Stimulated activated CD4-positive, alpha-beta T cell treated with anti-CD3 and anti-CD28 coated beads, Interleukin-15, amount 100 ng/mL, for 24 hours (primary cell): Measurements from ENCODE around the gene GH1.
A peak's percentile ranks its signal among the peaks of the same experiment; 100 is the strongest.
"Not testable (repeated sequence)": the region's sequence is repeated elsewhere in the genome, so short reads cannot be mapped to it uniquely, and the experiment has no call there.

Experiments
- DNase-seq: peaks from one replicate; pipeline ENCODE4 v3.0.0-alpha.2; 2020

GH1 gene

DNA sequence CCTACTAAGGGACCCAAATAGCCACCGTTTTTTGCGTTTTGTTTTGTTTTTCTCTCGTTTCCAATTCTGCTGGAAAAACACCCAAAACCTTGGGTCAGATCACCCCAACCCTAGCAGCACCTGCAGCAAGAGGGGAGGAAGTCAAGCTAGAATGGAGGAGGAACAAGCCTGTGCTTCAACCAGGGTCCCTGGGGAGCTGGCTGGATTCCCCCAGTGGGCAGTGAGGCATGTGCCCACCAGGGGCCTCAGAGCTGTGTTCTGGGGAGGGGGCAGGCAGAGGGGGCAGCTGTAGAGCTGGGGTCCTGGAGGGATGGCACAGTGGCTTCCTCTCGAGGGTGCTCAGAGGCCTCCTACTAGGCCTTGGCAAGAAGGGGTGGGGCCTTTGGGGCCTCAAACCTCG lies 7.0 kb upstream of the GH1 start:
- no peak for DNase-seq

DNA sequence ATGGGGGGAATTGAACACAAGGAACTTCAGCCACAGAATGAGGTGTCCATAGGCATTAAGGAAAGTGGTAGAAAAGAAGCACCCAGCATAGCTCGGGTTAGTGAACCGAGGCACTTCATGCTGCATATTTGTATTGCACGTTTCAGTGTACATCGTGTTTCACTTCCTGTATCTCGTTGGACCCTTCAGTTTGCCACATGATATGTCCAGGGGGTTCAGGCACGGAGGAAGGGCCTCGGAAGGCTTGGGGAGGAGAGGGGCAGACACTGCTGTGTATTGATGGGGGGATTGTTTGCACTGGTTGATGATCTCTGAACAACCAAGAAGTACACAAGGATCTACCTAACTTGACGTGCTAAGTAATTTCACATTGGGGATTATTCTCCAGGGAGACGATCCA lies 3.8 kb upstream of the GH1 start:
- not testable (repeated sequence) for DNase-seq

DNA sequence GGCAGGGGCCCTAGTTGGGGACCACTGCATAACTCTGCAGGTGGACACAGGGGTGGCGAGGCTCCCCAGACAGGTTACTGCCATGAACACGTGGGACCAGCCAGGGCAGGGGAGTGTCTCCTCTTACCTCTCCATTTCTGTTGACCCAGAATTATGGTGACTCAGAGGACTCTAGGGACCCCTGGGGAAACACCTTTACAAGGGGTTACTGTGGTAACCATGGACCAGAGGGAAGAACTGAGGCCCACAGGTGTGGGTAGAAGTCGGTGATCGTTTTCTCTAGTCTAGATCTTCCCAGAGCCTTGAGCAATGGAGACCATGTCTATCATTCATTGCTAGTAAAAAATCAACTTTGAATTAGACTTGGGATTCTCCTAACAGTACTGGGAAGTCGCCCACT lies 2.1 kb upstream of the GH1 start:
- DNase-seq: not testable (repeated sequence)

DNA sequence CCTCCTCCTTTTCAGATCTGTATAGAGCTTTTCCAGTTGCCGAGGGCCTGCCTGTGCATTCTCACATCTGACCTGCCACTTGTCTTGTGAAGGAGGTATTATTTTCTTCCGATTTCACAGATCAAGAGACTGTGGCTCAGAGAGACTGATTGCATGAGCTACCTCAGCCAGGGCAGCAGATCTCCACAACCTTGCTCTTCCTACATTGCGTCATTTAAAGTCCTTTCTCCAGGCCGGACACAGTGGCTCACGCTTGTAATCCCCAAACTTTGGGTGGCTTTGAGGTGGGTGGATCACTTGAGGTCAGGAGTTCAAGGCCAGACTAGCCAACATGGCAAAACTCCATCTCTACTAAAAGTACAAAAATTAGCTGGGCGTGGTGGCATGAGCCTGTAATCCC lies 1.4 kb upstream of the GH1 start:
- DNase-seq: not testable (repeated sequence)

DNA sequence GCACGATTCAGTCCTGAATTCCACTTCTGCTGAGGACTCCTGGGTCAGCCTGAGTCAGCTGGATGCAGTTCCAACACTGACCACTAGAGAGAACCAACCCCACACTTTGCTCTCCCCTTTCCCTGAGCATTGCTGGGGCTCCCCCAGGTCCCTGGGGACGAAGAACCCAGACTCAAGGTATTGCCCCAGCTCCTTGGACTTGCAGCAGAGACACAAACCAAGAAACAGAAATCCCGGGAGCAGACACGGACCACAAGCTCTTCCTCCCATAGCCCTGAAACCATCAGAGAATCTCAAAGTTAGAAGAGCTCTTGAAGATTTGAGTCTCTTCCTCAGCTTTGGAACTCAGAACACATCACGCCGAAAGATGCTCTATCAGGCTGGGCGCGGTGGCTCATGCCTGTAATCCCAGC lies 678 bp upstream of the GH1 start:
- peak; percentile 78 for DNase-seq

DNA sequence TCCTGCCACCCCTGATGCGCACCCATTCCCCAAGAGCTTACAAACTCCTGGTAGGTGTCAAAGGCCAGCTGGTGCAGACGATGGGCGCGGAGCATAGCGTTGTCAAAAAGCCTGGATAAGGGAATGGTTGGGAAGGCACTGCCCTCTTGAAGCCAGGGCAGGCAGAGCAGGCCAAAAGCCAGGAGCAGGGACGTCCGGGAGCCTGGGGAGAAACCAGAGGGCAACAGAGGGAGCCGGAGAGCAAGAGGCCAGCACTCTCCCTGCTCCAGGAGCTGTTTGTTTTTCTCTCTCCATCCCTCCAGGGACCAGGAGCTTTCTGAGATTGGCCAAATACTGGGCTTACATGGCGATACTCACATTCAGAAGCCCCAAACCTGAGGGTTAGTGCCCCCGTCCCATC lies 334 bp downstream of the GH1 start:
- no peak for DNase-seq

DNA sequence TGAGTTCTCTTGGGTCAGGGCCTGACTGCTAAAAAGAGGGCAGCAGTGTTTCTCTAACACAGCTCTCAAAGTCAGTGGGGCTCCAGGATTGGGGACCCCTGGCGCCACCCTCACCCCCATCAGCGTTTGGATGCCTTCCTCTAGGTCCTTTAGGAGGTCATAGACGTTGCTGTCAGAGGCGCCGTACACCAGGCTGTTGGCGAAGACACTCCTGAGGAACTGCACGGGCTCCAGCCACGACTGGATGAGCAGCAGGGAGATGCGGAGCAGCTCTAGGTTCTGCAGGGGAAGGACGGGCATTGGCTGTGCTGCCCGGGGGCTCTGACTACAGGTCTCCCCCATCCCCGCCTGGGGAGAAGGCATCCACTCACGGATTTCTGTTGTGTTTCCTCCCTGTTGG lies 993 bp downstream of the GH1 start:
- DNase-seq: no peak

DNA sequence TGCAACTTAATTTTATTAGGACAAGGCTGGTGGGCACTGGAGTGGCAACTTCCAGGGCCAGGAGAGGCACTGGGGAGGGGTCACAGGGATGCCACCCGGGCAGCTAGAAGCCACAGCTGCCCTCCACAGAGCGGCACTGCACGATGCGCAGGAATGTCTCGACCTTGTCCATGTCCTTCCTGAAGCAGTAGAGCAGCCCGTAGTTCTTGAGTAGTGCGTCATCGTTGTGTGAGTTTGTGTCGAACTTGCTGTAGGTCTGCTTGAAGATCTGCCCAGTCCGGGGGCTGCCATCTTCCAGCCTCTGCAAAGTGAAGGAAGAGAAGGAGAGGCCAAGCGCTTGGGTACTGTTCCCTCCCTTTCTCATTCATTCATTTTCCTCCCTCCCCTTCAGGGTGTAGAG lies 1.4 kb downstream of the GH1 start:
- not testable (repeated sequence) for DNase-seq

DNA sequence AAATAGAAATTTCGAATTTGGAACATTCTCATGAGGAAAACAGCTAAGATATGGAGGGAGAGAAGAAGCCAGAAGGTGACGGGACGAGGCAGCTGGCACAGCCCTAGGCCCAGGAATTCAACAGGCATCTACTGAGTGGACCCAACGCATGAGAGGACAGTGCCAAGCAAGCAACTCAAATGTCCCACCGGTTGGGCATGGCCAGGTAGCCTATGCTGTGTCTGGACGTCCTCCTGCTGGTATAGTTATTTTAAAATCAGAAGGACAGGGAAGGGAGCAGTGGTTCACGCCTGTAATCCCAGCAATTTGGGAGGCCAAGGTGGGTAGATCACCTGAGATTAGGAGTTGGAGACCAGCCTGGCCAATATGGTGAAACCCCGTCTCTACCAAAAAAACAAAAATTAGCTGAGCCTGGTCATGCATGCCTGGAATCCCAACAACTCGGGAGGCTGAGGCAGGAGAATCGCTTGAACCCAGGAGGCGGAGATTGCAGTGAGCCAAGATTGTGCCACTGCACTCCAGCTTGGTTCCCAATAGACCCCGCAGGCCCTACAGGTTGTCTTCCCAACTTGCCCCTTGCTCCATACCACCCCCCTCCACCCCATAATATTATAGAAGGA lies 2.0 kb downstream of the GH1 start:
- DNase-seq: no peak

DNA sequence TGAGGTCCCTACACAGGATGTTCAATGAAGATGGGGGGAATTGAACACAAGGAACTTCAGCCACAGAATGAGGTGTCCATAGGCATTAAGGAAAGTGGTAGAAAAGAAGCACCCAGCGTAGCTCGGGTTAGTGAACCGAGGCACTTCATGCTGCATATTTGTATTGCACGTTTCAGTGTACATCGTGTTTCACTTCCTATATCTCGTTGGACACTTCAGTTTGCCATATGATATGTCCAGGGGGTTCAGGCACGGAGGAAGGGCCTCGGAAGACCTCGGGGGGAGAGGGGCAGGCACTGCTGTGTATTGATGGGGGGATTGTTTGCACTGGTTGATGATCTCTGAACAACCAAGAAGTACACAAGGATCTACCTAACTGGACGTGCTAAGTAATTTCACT lies 2.9 kb downstream of the GH1 start:
- not testable (repeated sequence) for DNase-seq

DNA sequence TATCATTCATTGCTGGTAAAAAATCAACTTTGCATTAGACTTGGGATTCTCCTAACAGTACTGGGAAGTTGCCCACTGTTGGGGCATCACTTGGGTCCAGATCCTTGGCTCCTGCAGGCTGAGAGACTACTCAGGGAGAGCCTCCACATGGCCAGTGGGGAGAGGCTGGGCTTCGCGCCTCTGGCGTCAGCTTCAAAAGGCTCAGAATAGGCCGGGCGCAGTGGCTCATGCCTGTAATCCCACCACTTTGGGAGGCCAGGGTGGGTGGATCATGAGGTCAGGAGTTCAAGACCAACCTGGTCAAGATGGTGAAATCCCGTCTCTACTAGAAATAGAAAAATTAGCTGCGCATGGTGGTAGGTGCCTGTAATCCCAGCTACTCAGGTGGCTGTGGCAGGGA lies 4.2 kb downstream of the GH1 start:
- DNase-seq: no peak

DNA sequence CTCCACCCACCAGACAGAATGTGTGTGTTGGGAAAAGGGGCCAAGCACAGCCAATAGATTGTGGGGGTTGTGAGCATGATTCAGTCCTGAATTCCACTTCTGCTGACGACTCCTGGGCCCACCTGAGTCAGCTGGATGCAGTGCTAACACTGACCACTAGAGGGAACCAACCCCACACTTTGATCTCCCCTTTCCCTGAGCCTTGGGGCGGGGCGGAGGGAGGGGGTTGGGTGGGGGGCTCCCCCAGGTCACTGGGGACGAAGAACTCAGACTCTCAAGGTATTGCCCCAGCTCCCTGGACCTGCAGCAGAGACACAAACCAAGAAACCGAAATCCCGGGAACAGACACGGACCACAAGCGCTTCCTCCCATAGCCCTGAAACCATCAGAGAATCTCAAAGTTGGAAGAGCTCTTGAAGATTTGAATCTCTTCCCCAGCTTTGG lies 7.0 kb downstream of the GH1 start:
- peak; percentile 74 for DNase-seq

DNA sequence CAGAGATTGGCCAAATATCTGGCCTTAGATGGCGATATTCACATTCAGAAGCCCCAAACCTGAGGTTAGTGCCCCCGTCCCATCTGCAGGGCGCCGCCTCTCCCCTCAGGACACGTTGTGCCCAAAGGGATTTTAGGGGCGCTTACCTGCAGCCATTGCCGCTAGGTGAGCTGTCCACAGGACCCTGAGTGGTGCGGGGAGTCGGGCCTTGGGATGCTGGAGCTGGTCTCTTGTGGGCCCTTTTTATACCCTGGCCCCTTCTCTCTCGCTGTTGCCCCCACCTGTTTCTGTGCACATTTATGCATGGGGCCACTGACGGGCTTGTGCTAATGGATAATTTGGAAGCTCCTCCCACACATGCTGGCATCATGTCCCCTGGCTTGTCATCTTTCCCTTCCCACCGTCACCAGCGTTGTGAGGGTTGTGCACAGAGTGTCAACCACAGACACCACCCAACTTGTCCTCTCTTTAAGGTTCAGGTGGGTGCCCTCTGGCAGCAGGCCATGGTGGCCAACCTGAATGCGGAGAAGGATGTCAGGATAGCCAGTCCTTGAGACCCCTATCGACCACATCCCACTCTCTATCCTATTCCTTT lies 7.5 kb downstream of the GH1 start, which contains the start of gene CSHL1:
Gene CSHL1, minus strand, starts transcription at position 218 of the 595 bp plus-strand sequence. Its CDS starts 62 bp downstream, at position 156.
- DNase-seq: no peak

DNA sequence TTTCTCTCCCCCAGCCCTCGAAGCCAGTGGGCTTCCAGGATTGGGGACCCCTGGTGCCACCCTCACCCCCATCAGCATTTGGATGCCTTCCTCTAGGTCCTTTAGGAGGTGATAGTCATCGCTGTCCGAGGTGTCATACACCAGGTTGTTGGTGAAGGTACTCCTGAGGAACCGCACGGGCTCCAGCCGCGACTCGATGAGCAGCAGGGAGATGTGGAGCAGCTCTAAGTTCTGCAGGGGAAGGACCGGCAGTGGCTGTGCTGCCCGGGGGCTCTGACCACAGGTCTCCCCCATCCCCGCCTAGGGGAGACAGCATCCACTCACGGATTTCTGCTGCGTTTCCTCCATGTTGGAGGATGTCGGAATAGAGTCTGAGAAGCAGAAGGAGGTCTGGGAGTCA lies 8.5 kb downstream of the GH1 start:
- DNase-seq: no peak

DNA sequence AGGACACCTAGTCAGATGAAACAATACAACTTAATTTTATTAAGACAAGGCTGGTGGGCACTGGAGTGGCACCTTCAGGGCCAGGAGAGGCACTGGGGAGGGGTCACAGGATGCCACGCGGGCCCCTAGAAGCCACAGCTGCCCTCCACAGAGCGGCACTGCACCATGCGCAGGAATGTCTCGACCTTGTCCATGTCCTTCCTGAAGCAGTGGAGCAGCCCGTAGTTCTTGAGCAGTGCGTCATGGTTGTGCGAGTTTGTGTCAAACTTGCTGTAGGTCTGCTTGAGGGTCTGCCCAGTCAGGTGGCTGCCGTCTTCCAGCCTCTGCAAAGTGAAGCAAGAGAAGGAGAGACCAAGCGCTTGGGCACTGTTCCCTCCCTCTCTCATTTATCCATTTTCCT lies 9.1 kb downstream of the GH1 start:
- not testable (repeated sequence) for DNase-seq

DNA sequence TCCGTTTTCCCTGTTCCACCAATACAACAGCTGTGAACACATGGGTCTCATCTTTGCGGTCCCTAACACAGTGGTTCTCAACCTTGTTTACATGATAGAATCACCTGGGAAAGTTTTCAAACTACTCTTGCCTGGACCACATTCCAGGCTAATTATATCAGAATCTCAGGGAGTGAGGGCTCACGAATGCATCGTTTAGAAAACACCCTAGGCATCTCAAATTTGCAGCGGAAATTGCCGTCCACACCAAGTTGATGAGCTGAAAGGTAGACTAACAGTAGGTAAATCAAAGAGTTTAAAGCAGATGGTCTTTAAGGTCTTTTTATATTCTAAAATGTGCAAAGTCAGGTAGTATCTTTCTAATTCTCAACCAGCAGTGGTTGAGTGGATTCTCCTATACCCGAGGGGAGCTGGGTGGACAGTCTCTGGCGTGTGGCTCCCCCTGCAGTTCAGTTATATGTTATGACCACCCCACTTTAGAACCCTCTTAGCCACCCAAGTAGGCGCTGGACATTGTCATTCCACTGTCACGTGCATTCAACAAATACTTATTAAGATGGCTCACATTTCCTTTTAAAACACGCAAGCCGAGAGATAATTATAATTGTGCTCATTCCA lies 11.4 kb downstream of the GH1 start:
- DNase-seq: peak; percentile 35

DNA sequence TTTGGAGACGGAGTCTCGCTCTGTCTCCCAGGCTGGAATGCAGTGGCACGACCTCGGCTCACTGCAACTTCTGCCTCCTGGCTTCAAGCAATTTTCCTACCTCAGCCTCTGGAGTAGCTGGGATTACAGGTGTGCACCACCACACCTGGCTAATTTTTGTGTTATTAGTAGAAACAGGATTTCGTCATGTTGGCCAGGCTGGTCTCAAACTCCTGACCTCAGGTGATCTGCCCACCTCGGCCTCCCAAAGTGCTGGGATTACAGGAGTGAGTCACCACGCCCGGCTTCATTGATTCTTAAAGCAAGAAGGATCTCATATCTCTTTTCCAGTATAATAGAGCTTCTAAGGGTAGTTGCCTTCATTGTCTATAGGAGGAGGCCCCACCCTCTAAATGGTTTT lies 13.8 kb downstream of the GH1 start:
- not testable (repeated sequence) for DNase-seq

DNA sequence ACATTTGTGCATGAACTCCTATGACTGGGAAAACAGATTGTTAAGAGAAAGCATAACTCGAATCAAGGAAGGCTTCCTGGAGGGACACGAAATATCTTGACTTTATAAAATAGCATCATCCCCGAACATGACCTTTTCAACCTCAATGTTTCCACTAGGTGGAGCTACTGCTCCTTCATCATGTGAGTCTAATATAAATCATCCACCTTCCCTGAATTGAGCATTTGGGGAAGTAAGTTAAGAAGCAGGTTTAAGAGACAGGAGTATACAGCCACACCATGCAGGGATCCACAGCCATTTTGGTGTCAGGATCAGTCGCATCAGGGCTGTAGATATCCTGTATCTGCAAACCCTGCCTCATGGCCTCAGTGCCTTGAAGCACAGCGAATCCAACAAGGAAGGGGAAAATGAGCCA lies 14.8 kb downstream of the GH1 start:
- peak; percentile 27 for DNase-seq

DNA sequence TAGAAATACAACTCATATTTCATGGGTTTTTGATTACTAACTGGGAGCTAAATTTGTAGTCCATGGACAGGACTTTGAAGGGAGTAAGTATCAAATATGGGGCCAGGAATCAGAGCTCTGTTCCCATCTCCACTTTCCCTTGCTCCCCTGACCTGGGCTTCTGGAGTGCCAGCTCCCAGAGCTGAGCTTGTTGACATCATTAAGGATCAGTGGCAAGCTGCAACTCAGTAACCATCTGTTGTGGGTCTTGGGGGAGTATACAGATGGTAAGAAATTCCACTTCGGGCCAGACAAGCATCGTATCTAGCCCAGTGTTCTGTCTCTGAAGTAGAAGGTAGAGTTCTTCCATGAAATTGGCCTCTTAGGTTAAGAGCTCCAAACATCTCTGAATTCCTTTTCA lies 16.7 kb downstream of the GH1 start:
- DNase-seq: not testable (repeated sequence)

DNA sequence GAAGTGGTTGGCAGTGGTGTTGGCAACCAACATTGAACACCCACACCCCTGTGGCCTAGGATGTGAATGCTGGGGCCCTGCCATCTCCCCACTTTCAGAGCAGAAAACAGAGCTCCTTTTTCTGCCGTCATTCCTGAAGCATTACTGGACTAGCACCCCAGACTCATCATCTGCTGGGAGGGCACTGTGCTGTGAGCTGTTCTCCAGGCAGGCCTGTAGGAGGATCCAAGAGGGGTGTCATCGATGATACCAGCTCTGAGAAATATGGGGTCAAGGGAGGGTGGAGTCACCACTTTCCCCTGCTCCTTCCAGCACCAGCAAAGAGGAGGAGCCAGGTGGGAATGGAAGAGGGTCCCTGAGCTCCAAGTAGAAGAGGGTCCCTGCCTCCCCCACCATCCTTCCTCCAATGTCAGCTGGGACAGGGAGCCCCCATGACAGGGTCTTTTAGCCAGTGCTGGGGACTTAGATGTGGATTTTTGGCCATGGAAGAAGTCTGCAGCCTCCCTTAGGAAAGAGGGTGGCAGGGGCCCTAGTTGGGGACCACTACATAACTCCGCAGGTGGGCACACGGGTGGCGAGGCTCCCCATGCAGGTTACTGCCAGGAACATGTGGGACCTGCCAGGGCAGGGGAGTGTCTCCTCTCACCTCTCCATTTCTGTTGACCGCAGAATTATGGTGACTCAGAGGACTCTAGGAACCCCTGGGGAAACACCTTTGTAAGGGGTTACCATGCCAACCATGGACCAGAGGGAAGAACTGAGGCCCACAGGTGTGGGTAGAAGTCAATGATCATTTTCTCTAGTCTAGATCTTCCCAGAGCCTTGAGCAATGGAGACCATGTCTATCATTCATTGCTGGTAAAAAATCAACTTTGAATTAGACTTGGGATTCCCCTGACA lies 19.5 kb downstream of the GH1 start:
- DNase-seq: peak; percentile 51

DNA sequence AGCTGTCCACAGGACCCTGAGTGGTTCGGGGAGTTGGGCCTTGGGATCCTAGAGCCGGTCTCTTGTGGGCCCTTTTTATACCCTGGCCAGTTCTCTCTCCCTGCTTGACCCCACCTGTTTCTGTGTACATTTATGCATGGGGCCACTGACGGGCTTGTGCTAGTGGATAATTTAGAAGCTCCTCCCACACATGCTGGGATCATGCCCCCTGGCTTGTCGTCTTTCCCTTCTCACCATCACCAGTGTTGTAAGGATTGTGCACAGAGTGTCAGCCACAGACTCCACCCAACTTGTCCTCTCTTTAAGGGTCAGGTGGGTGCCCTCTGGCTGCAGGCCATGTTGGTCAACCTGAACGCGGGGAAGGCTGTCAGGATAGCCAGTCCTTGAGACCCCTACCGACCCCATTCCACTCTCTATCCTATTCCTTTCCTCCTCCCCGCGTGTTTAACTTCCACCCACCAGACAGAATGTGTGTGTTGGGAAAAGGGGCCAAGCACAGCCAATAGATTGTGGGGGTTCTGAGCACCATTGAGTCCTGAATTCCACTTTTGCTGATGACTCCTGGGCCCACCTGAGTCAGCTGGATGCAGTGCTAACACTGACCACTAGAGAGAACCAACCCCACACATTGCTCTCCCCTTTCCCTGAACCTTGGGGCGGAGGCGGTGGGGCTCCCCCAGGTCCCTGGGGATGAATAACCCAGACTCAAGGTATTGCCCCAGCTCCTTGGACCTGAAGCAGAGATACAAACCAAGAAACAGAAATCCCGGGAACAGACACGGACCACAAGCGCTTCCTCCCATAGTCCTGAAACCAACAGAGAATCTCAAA lies 21.9 kb downstream of the GH1 start, which contains the start of gene CSH1:
Gene CSH1, minus strand, starts transcription at position 51 of the 831 bp plus-strand sequence. CDS start 63 bp downstream, outside the sequence.
- DNase-seq: not testable (repeated sequence)

DNA sequence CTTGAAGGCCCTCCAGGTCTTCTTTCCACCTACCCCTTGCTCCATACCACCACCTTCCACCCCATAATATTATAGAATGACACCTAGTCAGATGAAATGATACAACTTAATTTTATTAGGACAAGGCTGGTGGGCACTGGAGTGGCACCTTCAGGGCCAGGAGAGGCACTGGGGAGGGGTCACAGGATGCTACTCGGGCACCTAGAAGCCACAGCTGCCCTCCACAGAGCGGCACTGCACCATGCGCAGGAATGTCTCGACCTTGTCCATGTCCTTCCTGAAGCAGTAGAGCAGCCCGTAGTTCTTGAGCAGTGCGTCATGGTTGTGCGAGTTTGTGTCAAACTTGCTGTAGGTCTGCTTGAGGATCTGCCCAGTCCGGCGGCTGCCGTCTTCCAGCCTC lies 23.8 kb downstream of the GH1 start:
- DNase-seq: not testable (repeated sequence)
